ENCODE results near the gene KRTAP25-1. TPM values are rescaled to one million over a fixed set of nuclear protein-coding genes. Genes with fewer than 3 reads are reported as not detected.

The KRTAP25-1 gene
- total RNA-seq, 2 experiments from 2014 or later = not detected

- no peaks in the 10 kb centered on the region for H3K4me1 Mint-ChIP-seq
- ChIA-PET CTCF (no interaction called here), POLR2A (no interaction called here)
- no peak for DNase-seq
- H3K9me3 Mint-ChIP-seq = peaks cover 2% of the 10 kb centered on the region
- H3K27ac Mint-ChIP-seq = no peak overlapping the region
- H3K36me3 Mint-ChIP-seq (ENCODE audit: low read depth) = no peaks in the 10 kb centered on the region
- no peaks in the 10 kb centered on the region for H3K27me3 Mint-ChIP-seq
- H3K4me3 Mint-ChIP-seq = no peak overlapping the region
Measured at GRCh38 chr21:30271611-30272010, 17.7 kb downstream of the KRTAP25-1 start.

DNA sequence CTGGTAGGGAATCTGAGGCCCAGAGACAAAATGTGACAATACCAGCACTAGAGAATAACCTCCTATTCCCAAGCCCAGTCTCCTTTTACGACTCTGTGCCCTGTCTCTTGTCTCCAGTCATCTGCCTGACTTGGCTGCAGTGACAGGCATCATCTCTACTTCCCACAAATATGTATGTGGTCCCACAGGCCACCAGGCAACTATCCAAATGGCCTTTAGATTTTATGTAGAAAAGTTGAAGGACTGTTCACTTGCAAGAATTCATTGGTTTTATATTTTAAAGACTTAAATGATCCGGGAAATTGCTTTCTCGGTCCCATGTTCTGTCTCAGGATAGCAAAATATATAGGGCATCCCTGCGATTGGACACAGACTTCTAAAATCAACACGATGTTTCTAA is 18.2 kb downstream of the KRTAP25-1 start:
- ChIA-PET CTCF (no interaction called here), POLR2A (no interaction called here)
- no peak overlapping the region for H3K27ac Mint-ChIP-seq
- no peaks in the 10 kb centered on the region for H3K4me1 Mint-ChIP-seq
- peaks cover 2% of the 10 kb centered on the region for H3K9me3 Mint-ChIP-seq
- H3K4me3 Mint-ChIP-seq = no peak overlapping the region
- H3K36me3 Mint-ChIP-seq (ENCODE audit: low read depth) = no peaks in the 10 kb centered on the region
- DNase-seq = no peak
- H3K27me3 Mint-ChIP-seq = no peaks in the 10 kb centered on the region

- no peak for DNase-seq
- Mint-ChIP-seq H3K36me3 (ENCODE audit: low read depth) (no peaks in the 10 kb centered on the region), H3K4me1 (no peaks in the 10 kb centered on the region), H3K9me3 (peaks cover 2% of the 10 kb centered on the region), H3K27ac (no peak overlapping the region), H3K4me3 (no peak overlapping the region), H3K27me3 (no peaks in the 10 kb centered on the region)
- CTCF ChIA-PET = no interaction called here
- POLR2A ChIA-PET = no interaction called here
Measured at GRCh38 chr21:30269803-30270530, 19.3 kb downstream of the KRTAP25-1 start.

GRCh38 chr21:30268608-30269197 is 20.6 kb downstream of the KRTAP25-1 start:
- no peaks in the 10 kb centered on the region for H3K36me3 Mint-ChIP-seq (ENCODE audit: low read depth)
- H3K9me3 Mint-ChIP-seq = peaks cover 2% of the 10 kb centered on the region
- no peak for DNase-seq
- no peak overlapping the region for H3K27ac Mint-ChIP-seq
- no peaks in the 10 kb centered on the region for H3K4me1 Mint-ChIP-seq
- no peak overlapping the region for H3K4me3 Mint-ChIP-seq
- POLR2A ChIA-PET = no interaction called here
- CTCF ChIA-PET = no interaction called here
- H3K27me3 Mint-ChIP-seq = no peaks in the 10 kb centered on the region

DNA sequence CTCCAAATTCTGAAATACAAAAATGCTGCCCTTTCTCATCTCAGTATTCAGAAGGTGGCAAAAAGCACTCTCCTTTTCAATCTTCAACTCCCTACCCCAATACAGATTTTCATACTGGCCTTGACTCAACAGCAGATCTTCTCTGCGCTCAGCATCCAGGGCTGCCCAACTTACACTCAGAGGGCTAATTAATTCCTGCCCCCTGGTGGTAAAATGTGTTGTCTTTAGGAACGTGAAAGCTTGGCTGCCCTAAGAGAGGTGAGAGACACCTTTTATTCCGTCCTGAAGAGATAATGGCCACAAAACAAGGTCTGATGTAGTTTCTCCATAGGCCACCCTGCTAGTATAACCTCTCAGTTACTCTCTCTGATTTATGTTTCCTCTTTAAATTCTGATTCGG is 31.5 kb downstream of the KRTAP25-1 start:
- CTCF ChIA-PET = no interaction called here

GRCh38 chr21:30256100-30256499 is 33.2 kb downstream of the KRTAP25-1 start:
- CTCF ChIA-PET = no interaction called here
- Mint-ChIP-seq H3K27ac (no peak overlapping the region), H3K4me3 (no peak overlapping the region), H3K27me3 (no peaks in the 10 kb centered on the region), H3K9me3 (no peaks in the 10 kb centered on the region), H3K4me1 (no peaks in the 10 kb centered on the region), H3K36me3 (ENCODE audit: low read depth) (no peaks in the 10 kb centered on the region)
- POLR2A ChIA-PET = no interaction called here
- no peak for DNase-seq

More for the DNA sequence above, 31.5 kb downstream of the KRTAP25-1 start:
- no peaks in the 10 kb centered on the region for H3K4me1 Mint-ChIP-seq
- H3K4me3 Mint-ChIP-seq = no peak overlapping the region
- H3K27me3 Mint-ChIP-seq = no peaks in the 10 kb centered on the region
- H3K27ac Mint-ChIP-seq = no peak overlapping the region
- no peaks in the 10 kb centered on the region for H3K36me3 Mint-ChIP-seq (ENCODE audit: low read depth)
- no peaks in the 10 kb centered on the region for H3K9me3 Mint-ChIP-seq
- no peak for DNase-seq
- POLR2A ChIA-PET = no interaction called here

DNA sequence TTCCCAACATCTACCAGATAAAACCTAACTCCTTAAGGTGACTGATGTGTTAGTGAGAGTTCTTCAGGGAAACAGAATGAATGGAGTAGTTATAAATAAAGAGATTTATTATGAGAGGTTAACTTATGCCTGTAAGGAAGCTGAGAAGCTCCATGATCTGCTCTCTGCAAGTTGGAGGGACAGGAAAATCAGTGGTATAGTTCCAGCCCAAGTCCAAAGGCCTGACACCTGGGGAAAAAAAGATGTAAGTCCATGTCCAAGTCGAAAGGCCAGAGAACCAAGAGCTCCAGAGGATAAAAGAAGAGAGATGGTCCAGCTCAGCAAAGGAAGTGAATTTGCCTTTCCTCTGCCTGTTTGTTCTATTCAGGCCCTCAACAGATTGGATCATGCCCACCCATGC is 33.6 kb downstream of the KRTAP25-1 start:
- POLR2A ChIA-PET = no interaction called here
- Mint-ChIP-seq H3K36me3 (ENCODE audit: low read depth) (no peaks in the 10 kb centered on the region), H3K27me3 (no peaks in the 10 kb centered on the region)

DNA sequence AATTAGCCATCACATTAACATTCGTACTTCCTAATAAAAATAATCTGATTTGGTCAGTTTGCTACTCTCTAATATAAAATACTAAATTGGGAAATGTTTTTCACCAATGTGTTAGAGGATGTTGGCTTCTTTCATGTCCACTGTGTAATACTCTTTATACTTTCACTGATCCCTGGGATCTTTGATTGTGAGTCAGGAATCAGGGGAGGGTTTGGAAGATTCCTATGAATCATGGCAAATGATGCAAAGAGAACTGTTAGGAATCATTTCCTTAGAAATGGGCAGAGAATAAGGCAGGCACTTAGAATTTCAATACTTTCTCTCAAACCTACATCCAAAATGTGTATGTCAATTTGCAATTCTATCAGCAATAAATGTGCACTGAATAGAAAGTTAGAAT is 37.5 kb downstream of the KRTAP25-1 start:
- H3K27ac Mint-ChIP-seq = no peak overlapping the region
- CTCF ChIA-PET = no interaction called here
- no peak for DNase-seq

More for the DNA sequence above, 33.6 kb downstream of the KRTAP25-1 start:
- CTCF ChIA-PET = no interaction called here
- DNase-seq = no peak
- Mint-ChIP-seq H3K27ac (no peak overlapping the region), H3K4me1 (no peaks in the 10 kb centered on the region), H3K9me3 (no peaks in the 10 kb centered on the region), H3K4me3 (no peak overlapping the region)

DNA sequence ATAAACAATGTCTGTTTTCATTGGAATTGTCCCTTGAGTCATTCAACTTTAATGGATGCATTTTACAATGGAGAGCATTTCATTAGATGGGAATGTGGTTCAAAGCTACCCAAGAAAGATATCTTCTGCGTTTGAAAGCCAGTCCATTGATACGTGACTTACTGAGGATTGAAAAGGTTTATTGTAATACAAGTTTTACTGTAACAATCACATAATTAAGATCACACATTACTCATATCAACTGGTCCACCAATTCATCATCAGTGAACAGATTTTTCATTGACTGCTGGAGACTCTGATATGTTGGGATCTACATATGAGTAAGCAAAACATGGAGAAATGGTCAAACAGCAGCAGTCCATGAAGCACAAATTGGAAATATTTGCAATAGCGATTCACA is 39.4 kb downstream of the KRTAP25-1 start:
- Mint-ChIP-seq H3K4me1 (no peaks in the 10 kb centered on the region), H3K4me3 (no peak overlapping the region), H3K27me3 (no peaks in the 10 kb centered on the region), H3K36me3 (ENCODE audit: low read depth) (no peaks in the 10 kb centered on the region), H3K9me3 (no peaks in the 10 kb centered on the region), H3K27ac (no peak overlapping the region)
- ChIA-PET CTCF (no interaction called here), POLR2A (no interaction called here)
- no peak for DNase-seq

More for the DNA sequence above, 37.5 kb downstream of the KRTAP25-1 start:
- H3K4me1 Mint-ChIP-seq = no peaks in the 10 kb centered on the region
- H3K9me3 Mint-ChIP-seq = no peaks in the 10 kb centered on the region
- H3K36me3 Mint-ChIP-seq (ENCODE audit: low read depth) = no peaks in the 10 kb centered on the region
- no peaks in the 10 kb centered on the region for H3K27me3 Mint-ChIP-seq
- POLR2A ChIA-PET = no interaction called here
- no peak overlapping the region for H3K4me3 Mint-ChIP-seq

DNA sequence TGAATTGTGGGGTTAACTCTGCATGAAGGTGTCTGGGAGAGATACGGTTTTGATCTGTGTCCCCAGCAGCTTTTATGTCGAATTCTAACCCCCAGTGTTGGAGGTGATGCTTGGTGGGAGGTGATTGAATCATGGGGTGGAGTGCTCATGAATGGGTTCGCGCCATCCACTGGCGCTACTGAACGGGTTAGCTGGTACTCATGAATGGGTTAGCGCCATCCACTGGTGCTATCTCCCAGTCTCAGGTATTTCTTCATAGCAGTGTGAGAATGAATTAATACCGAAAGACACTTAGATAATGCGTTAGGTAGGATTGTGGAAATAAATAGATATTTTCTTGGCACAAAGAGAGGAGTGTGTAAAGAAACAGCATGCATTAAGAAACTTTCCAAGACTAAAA is 40.5 kb downstream of the KRTAP25-1 start:
- no peak overlapping the region for H3K4me3 Mint-ChIP-seq
- H3K27me3 Mint-ChIP-seq = no peaks in the 10 kb centered on the region
- no peaks in the 10 kb centered on the region for H3K9me3 Mint-ChIP-seq
- H3K36me3 Mint-ChIP-seq (ENCODE audit: low read depth) = no peaks in the 10 kb centered on the region
- H3K4me1 Mint-ChIP-seq = no peaks in the 10 kb centered on the region
- CTCF ChIA-PET = no interaction called here
- POLR2A ChIA-PET = no interaction called here
- DNase-seq = no peak
- no peak overlapping the region for H3K27ac Mint-ChIP-seq

GRCh38 chr21:30245061-30245460 is 44.3 kb downstream of the KRTAP25-1 start:
- Mint-ChIP-seq H3K36me3 (ENCODE audit: low read depth) (no peaks in the 10 kb centered on the region), H3K4me3 (no peak overlapping the region)
- CTCF ChIA-PET = no interaction called here

GRCh38 chr21:30243691-30244090 is 45.6 kb downstream of the KRTAP25-1 start:
- no peaks in the 10 kb centered on the region for H3K4me1 Mint-ChIP-seq
- H3K27me3 Mint-ChIP-seq = no peaks in the 10 kb centered on the region
- H3K27ac Mint-ChIP-seq = no peak overlapping the region
- H3K9me3 Mint-ChIP-seq = peaks cover 3% of the 10 kb centered on the region
- no peaks in the 10 kb centered on the region for H3K36me3 Mint-ChIP-seq (ENCODE audit: low read depth)
- DNase-seq = no peak
- ChIA-PET POLR2A (no interaction called here), CTCF (no interaction called here)
- no peak overlapping the region for H3K4me3 Mint-ChIP-seq

More at GRCh38 chr21:30245061-30245460, 44.3 kb downstream of the KRTAP25-1 start:
- DNase-seq = no peak
- H3K9me3 Mint-ChIP-seq = peaks cover 3% of the 10 kb centered on the region
- no peaks in the 10 kb centered on the region for H3K4me1 Mint-ChIP-seq
- H3K27me3 Mint-ChIP-seq = no peaks in the 10 kb centered on the region
- POLR2A ChIA-PET = no interaction called here
- no peak overlapping the region for H3K27ac Mint-ChIP-seq

- Mint-ChIP-seq H3K27me3 (no peaks in the 10 kb centered on the region), H3K4me1 (no peaks in the 10 kb centered on the region), H3K4me3 (no peak overlapping the region), H3K36me3 (ENCODE audit: low read depth) (no peaks in the 10 kb centered on the region), H3K9me3 (peaks cover 3% of the 10 kb centered on the region), H3K27ac (no peak overlapping the region)
- ChIA-PET POLR2A (no interaction called here), CTCF (no interaction called here)
- DNase-seq = no peak
Measured at GRCh38 chr21:30240661-30241060, 48.7 kb downstream of the KRTAP25-1 start.

All from activated CD4-positive, alpha-beta memory T cell treated with anti-CD3 and anti-CD28 coated beads, Interleukin-2, amount 10 ng/mL, durations not matched to agents 7 days and 5 days (primary cell).